Activated naive CD8-positive, alpha-beta T cell treated with anti-CD3 and anti-CD28 coated beads, Interleukin-2, amount 10 ng/mL, durations not matched to agents 7 days and 5 days (primary cell): ENCODE measurements around the gene TMEM170A. TPM values are rescaled to one million over a fixed set of nuclear protein-coding genes. Genes with fewer than 3 reads are reported as not detected.
"Not testable (repeated sequence)": the region's sequence is repeated elsewhere in the genome, so short reads cannot be mapped to it uniquely, and the experiment has no call there.

Source experiments
- ATAC-seq: fragments of 150-1000 bp; cut with Tn5 transposase; one replicate; pipeline ENCODE4 v1.10.0; 2021; ENCODE audit warnings: low read depth, moderate library complexity
- POLR2A ChIA-PET: fragments of 350-600 bp; sonication (Branson Sonifier 250); formaldehyde crosslinking; loops from one replicate; lab custom pipeline; 2021; ENCODE audit warnings: antibody characterized with exemption; lab: Charles Lee
- DNase-seq: peaks from one replicate; pipeline ENCODE4 v3.0.0; 2021
- H3K27ac Mint-ChIP-seq: one replicate; pipeline ENCODE4 v1.8.0; 2022; ENCODE audit warnings: mild to moderate bottlenecking, mixed read lengths
- H3K27me3 Mint-ChIP-seq: one replicate; pipeline ENCODE4 v1.8.0; 2022; ENCODE audit warnings: mild to moderate bottlenecking, moderate library complexity, mixed read lengths
- H3K36me3 Mint-ChIP-seq: one replicate; pipeline ENCODE4 v1.8.0; 2021; ENCODE audit warnings: mild to moderate bottlenecking, mixed read lengths
- H3K4me1 Mint-ChIP-seq: one replicate; pipeline ENCODE4 v1.8.0; 2021; ENCODE audit warnings: mixed read lengths
- H3K4me3 Mint-ChIP-seq: one replicate; pipeline ENCODE4 v1.8.0; 2022; ENCODE audit warnings: mild to moderate bottlenecking, moderate library complexity, mixed read lengths
- H3K9me3 Mint-ChIP-seq: one replicate; pipeline ENCODE4 v1.8.0; 2021; ENCODE audit warnings: mixed read lengths
- total RNA-seq, 2 experiments: library from RNA; stranded (reverse); gene quantifications; one replicate each; pipeline ENCODE4 v1.2.3, GENCODE V29; 2021

The TMEM170A gene
- total RNA-seq, 2 experiments from 2014 or later: 37.3 to 38.9 TPM

DNA sequence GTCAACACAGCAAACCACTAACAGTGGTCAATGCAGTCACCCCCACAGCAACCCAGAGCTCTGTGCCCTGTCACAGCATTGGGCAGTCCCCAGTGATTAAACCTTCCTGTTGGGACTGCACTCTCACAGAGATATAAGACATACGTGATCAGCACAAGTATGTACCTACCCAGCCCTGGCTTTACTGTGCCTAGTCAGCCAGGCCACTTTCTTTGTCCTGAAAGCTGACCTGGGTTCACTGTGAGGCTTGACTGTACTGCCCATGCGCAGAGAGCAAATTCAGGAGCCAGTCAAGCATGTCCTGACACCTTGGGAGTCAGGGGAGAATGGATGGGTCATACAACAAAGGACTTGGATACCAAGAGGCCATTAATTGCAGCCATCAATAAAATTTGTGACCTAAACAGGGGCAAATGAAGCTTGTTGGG is 10.9 kb upstream of the TMEM170A start:
- Mint-ChIP-seq H3K27me3 (peaks cover 6% of the 10 kb centered on the region), H3K9me3 (no peaks in the 10 kb centered on the region), H3K27ac (no peak overlapping the region), H3K4me1 (peaks cover 2% of the 10 kb centered on the region), H3K36me3 (no peaks in the 10 kb centered on the region), H3K4me3 (no peak overlapping the region)
- POLR2A ChIA-PET: interaction anchor here (0.5 kb wide), 1 partner anchor 79 kb away, joined by 4 read pairs; no protein-coding TSS in a partner anchor
- ATAC-seq (no peak), DNase-seq (no peak)

DNA sequence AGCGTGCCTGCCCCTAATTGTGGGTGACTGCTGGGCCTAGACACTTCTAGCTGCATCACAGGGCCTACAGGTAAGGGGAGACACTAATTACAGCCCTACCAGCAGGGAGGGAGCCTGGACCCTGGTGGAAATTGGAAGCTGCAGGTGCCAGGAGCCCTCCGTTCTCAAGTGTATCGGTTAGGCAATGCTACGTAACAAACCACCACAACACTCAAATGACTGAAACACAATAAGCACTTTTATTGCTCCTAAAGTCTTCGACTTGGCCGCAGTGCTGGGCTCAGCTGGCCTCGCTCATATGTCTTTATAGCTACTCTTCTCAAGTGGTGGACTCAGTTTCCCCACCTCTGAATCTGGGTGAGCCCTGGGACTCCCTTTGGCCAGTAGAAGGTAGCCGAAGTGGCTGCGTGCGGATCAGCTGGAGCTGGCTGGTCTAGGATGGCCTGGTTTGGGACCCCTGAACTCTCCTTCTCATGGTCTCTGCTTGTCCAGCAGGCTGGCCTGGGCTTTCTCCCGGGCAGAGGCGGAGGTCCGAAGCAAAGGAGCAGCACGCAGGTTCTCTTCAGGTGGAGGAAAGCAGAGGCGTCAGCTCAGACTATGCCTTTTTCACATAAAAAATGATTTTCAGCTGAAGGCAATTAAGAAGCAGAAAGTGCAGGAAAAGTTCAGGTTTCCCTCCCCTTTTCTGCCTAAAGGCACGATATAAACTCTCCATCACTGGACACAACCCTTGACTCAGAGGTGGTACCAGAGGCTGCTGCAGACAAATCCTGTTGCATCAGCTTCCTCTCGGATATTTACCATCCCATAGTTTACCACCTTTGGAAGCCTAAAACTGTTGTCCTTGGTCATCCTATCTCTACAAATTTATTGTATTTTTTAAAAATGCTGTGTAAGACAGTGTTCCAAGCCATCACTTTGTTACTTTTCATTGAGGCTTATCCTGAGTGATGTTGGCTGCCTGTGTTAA is 8.7 kb upstream of the TMEM170A start:
- POLR2A ChIA-PET: no interaction called here
- Mint-ChIP-seq H3K27me3 (peaks cover 6% of the 10 kb centered on the region), H3K4me1 (peaks cover 2% of the 10 kb centered on the region), H3K27ac (no peak overlapping the region), H3K9me3 (no peaks in the 10 kb centered on the region), H3K36me3 (no peaks in the 10 kb centered on the region), H3K4me3 (no peak overlapping the region)
- DNase-seq: no peak
- ATAC-seq: no peak

DNA sequence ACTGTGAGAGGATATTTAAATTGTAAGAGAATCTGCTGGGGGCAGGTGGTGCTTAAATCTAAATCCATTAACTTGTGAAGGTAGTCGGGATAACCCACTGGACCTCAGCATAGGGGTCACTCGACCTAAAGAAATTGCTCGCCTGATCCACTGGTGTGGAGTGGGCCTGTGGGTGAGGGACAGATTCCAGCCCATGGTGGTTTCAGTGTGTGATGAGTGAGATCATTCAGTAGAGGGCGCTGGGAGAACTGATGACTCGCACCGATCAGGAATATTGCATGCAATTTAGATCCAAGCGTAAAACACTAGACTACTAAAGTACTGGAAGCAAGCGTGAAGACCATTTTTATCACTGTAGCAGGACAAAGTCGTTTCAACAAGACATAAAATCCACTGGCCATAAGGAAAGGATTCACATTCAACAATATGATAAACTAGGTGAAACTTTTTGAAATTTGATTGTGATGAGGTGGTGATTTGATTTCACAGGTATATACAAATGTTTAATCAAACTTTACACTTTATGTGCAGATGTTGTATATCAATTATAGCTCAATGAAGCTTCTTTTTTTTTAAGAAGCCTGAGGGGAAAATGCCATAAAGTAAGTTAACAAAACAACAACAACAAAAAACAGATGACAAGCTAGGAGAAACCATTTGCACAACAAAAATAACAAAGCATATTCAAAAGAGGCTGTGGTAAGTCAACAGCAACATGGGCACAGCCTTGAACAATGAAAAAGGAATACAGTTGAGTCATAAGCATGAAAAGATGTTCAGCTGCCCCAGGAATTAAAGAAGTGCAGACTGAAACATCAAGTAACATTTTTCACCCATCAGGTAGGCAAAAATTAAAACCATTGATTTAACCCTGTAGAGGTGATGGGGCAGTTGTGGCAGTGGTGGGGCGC is 7.5 kb upstream of the TMEM170A start:
- H3K4me1 Mint-ChIP-seq: peaks cover 2% of the 10 kb centered on the region
- no peak overlapping the region for H3K27ac Mint-ChIP-seq
- POLR2A ChIA-PET: interaction anchor here (0.5 kb wide), 1 partner anchor 1275 kb away, joined by 3 read pairs; no protein-coding TSS in a partner anchor
- H3K9me3 Mint-ChIP-seq: no peaks in the 10 kb centered on the region
- peaks cover 4% of the 10 kb centered on the region for H3K27me3 Mint-ChIP-seq
- DNase-seq: no peak
- H3K4me3 Mint-ChIP-seq: no peak overlapping the region
- no peaks in the 10 kb centered on the region for H3K36me3 Mint-ChIP-seq
- peak; percentile 60 for ATAC-seq

DNA sequence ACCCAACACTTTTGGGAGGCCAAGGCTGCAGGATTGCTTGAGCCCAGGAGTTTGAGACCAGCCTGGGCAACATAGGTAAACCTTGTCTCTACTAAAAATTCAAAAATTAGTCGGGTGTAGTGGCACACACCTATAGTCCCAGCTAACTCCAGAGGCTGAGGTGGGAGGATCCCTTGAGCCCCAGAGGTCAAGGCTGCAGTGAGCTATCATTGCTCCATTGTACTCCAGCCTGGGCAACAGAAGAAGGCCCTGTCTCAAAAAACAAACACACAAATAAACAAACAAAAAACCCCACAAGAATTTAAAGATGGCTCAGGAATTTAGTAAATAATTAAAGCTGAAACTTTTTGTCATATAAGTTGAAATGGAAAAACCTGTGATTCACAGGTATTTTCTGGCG is 2.3 kb upstream of the TMEM170A start:
- Mint-ChIP-seq H3K4me1 (peaks cover 18% of the 10 kb centered on the region), H3K9me3 (no peaks in the 10 kb centered on the region), H3K27ac (no peak overlapping the region), H3K27me3 (no peaks in the 10 kb centered on the region), H3K4me3 (no peak overlapping the region), H3K36me3 (peaks cover 2% of the 10 kb centered on the region)
- POLR2A ChIA-PET: interaction anchor here (0.7 kb wide), 1 partner anchor 92 kb away, joined by 3 read pairs; no protein-coding TSS in a partner anchor
- no peak for ATAC-seq
- DNase-seq: no peak

DNA sequence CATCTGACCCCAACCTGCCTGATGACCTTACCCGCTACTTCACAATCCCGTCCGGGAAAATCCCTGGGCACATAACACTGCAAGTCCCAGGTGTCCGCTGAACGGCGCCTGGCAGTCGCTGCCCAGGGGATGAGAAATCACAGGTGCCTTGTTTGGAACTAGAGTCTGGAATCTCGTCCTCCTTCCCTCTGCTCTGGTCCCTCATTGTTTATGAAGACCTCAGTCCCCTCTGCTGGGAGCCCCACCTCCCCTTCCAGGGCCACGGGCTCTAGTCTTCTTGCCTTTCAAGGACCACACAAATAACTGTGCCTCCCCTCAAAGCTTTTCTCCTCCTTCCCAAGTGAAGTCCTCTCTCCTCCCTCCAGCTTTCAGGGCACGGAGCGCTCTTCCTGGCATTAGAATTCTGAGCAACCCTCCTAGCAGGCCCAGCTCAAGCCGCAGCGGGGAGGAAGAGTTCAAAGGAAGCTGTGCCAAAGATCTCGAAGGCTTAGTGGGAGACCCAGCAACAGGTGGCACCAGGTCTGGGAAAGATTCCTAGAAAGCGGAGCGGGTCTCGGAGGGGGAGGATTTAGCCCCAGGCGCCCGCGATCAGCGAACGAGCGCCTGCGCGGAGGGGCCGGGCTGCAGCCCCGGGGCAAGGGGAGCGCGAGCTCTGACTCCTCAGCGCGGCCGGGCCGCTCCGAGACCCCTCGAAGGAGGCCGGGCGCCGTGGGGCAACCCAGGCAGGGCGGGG is 934 bp downstream of the TMEM170A start:
- not testable (repeated sequence) for H3K9me3 Mint-ChIP-seq, H3K27me3 Mint-ChIP-seq
- POLR2A ChIA-PET: interaction anchor here (0.8 to 2.0 kb wide), 4 partner anchors 30 to 264 kb away, joined by 3 to 19 read pairs (median 4); partner anchors contain the start of genes CFDP1, KARS1 and TERF2IP
- Mint-ChIP-seq H3K27ac (peak overlapping the region; percentile 91), H3K36me3 (peaks cover 12% of the 10 kb centered on the region), H3K4me1 (peaks cover 22% of the 10 kb centered on the region), H3K4me3 (peak overlapping the region; percentile 92)
- DNase-seq (peak; percentile 33), ATAC-seq (peak; percentile 8)

DNA sequence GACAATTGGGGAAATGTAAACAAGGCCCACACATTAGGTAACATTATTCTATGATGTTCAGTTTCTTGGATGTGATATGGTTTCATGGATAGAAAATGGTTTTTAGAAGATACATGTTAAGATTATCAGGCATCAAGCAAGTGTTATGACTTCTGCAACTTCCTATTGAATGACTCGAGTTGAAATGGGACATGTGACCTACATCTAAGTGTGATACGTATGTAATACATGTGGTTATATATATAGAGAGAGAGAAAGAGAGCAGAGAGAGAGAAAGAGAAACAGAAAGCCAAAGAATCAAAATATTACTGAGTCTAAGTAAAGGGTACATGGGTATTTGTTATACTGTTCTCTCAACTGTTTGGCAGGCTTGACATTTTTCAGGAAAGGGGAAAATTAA is 1.7 kb downstream of the TMEM170A start:
- Mint-ChIP-seq H3K36me3 (peaks cover 12% of the 10 kb centered on the region), H3K4me1 (peaks cover 22% of the 10 kb centered on the region), H3K27ac (peak overlapping the region; percentile 91), H3K9me3 (no peaks in the 10 kb centered on the region), H3K27me3 (no peaks in the 10 kb centered on the region), H3K4me3 (peak overlapping the region; percentile 92)
- POLR2A ChIA-PET: interaction anchor here (1.0 kb wide), 1 partner anchor 29 kb away, joined by 4 read pairs; the partner anchor contains the start of gene CFDP1
- DNase-seq (no peak), ATAC-seq (peak; percentile 2)

DNA sequence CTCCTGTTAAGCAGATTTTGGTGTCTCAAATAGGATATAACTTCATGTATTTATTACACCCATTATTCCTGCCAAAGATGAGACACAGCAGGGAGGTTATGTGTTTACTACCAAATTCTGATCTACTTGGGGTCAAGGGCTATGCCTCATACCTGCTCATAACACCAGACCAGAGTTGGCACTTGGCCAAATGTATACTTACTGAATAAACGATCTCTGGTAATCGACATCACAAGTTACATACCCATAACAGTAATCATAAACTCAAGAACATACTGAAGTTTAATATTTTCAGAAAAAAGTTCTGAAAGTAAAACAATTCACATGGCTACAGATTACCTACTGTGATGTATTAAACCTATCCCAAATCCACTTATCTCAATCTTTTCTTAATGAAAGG is 2.9 kb downstream of the TMEM170A start:
- ATAC-seq: no peak
- H3K4me3 Mint-ChIP-seq: no peak overlapping the region
- H3K9me3 Mint-ChIP-seq: no peaks in the 10 kb centered on the region
- no peak overlapping the region for H3K27ac Mint-ChIP-seq
- peaks cover 12% of the 10 kb centered on the region for H3K36me3 Mint-ChIP-seq
- H3K27me3 Mint-ChIP-seq: no peaks in the 10 kb centered on the region
- peaks cover 26% of the 10 kb centered on the region for H3K4me1 Mint-ChIP-seq
- no peak for DNase-seq
- POLR2A ChIA-PET: no interaction called here

DNA sequence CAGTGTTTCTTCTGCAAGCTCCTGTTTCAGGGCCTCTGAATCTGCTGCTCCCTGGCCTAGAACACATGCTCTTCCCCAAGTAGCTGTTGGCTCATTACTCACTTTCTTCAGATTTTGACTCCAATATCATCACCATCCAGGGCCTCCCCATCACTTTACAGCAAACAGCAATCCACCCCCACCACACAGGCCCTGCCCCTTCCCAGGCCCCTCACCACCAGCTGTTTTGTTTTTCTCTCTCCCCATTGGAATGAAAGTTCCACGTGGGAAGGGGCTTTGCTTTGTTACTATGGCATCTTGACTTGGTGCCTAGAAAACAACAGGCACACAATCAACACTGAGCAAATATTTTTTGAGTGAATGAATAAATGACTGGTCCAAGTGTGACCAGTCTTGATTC is 4.0 kb downstream of the TMEM170A start:
- Mint-ChIP-seq H3K4me3 (no peak overlapping the region), H3K4me1 (peaks cover 26% of the 10 kb centered on the region), H3K36me3 (peaks cover 12% of the 10 kb centered on the region), H3K9me3 (no peaks in the 10 kb centered on the region), H3K27me3 (no peaks in the 10 kb centered on the region), H3K27ac (no peak overlapping the region)
- DNase-seq: no peak
- ATAC-seq: no peak
- POLR2A ChIA-PET: no interaction called here

DNA sequence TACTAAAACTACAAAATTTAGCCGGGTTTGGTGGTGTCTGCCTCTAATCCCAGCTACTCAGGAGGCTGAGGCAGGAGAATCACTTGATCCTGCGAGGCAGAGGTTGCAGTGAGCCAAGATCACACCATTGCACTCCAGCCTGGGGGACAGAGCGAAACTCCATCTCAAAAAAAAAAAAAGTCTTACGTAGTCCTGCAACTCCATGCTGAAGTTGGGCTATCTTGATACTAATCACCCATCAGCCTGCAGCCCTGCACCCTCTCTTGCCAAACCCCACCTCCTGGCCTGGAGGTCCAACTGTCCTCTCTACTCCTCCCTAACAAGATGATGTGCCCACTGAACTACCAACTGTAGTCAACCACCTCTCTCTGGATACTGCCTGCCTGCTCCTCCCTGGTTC is 4.8 kb downstream of the TMEM170A start:
- Mint-ChIP-seq H3K36me3 (peaks cover 12% of the 10 kb centered on the region), H3K27ac (no peak overlapping the region), H3K4me3 (no peak overlapping the region), H3K9me3 (no peaks in the 10 kb centered on the region), H3K4me1 (peaks cover 23% of the 10 kb centered on the region), H3K27me3 (no peaks in the 10 kb centered on the region)
- POLR2A ChIA-PET: no interaction called here
- DNase-seq: no peak
- no peak for ATAC-seq

DNA sequence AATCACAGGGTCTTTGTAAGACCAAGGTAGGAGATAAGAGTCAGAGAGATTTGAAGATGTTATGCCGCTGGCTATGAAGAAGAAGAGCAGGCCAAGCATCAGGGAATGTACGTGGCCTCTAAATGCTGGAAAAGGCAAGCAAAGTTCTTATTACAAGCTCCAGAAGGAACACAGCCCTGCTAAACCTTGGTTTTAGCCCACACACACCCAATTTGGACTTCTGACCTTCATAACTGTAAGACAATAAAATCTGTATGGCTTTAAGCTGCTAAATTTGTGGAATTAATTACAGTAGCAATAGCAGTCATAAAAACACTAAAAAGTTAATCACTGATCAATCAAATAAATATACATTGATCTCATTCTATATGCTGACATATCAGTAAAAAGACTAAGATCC is 6.0 kb downstream of the TMEM170A start:
- POLR2A ChIA-PET: no interaction called here
- no peak for ATAC-seq
- H3K27ac Mint-ChIP-seq: no peak overlapping the region

DNA sequence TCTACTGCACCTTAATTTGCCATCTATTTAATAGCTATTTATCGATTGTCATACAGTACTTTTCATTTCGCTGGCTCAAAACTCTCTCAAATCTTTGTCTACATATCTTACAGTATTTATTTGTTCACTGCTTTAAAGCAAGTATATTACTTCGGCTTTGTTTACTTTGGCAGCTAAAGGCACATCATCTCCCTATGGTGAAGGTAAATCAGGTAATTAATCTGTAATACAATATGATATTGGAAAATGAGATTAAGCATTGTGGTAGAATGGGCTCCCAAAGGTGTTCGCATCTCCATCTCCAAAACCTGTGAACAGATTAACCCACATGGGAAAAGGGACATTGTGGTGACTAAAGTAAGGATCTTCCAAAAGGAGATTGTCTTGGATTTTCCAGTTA is 6.5 kb downstream of the TMEM170A start:
- H3K27me3 Mint-ChIP-seq: no peaks in the 10 kb centered on the region
- POLR2A ChIA-PET: no interaction called here
- H3K4me3 Mint-ChIP-seq: no peak overlapping the region
- peaks cover 21% of the 10 kb centered on the region for H3K4me1 Mint-ChIP-seq
- peaks cover 11% of the 10 kb centered on the region for H3K36me3 Mint-ChIP-seq
- DNase-seq (no peak), ATAC-seq (no peak)
- no peaks in the 10 kb centered on the region for H3K9me3 Mint-ChIP-seq
- no peak overlapping the region for H3K27ac Mint-ChIP-seq

More for the DNA sequence above, 6.0 kb downstream of the TMEM170A start:
- no peaks in the 10 kb centered on the region for H3K9me3 Mint-ChIP-seq
- no peaks in the 10 kb centered on the region for H3K27me3 Mint-ChIP-seq
- H3K36me3 Mint-ChIP-seq: peaks cover 11% of the 10 kb centered on the region
- no peak for DNase-seq
- no peak overlapping the region for H3K4me3 Mint-ChIP-seq
- H3K4me1 Mint-ChIP-seq: peaks cover 24% of the 10 kb centered on the region

DNA sequence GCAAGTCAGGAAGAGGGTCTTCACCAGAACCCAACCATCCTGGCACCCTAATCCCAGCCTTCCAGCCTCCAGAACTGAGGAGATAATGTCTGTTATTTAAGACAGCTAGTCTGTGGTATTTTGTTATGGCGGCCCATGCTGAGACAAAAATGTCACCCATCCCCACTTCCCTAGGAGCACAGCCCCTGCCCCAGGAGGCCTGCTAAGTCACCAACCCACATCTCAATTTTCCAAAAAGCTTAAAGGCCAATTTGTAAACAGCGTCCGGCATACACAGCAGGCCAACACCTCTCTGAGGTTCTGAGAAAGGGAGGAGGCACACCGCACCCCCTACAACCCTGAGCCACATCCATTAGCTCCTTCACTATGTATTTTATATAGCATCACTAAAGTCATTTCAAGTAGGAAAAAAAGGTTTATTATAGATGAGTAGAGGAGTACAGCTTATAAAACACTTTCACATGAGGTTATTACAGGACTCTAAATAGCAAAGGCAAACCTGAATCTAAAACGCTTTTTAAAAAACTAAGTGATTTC is 6.9 kb downstream of the TMEM170A start:
- ATAC-seq: no peak
- POLR2A ChIA-PET: no interaction called here
- no peak for DNase-seq
- no peak overlapping the region for H3K4me3 Mint-ChIP-seq
- peaks cover 11% of the 10 kb centered on the region for H3K36me3 Mint-ChIP-seq
- H3K27me3 Mint-ChIP-seq: no peaks in the 10 kb centered on the region
- no peak overlapping the region for H3K27ac Mint-ChIP-seq
- H3K9me3 Mint-ChIP-seq: no peaks in the 10 kb centered on the region
- peaks cover 20% of the 10 kb centered on the region for H3K4me1 Mint-ChIP-seq
